HL-60/S4 treated with phorbol 12-myristate 13-acetate at 8.2 ng/mL for 4 days and 3 days (cell line): ENCODE measurements around the gene CD247.

Experiments
- in situ Hi-C: fragments of 300-500 bp; cut with MboI; formaldehyde crosslinking; loops from 2 replicates; pipeline ENCODE4 v1.15.0; 2022; ENCODE audit warnings: low sequenced_read_pairs

The CD247 gene

DNA sequence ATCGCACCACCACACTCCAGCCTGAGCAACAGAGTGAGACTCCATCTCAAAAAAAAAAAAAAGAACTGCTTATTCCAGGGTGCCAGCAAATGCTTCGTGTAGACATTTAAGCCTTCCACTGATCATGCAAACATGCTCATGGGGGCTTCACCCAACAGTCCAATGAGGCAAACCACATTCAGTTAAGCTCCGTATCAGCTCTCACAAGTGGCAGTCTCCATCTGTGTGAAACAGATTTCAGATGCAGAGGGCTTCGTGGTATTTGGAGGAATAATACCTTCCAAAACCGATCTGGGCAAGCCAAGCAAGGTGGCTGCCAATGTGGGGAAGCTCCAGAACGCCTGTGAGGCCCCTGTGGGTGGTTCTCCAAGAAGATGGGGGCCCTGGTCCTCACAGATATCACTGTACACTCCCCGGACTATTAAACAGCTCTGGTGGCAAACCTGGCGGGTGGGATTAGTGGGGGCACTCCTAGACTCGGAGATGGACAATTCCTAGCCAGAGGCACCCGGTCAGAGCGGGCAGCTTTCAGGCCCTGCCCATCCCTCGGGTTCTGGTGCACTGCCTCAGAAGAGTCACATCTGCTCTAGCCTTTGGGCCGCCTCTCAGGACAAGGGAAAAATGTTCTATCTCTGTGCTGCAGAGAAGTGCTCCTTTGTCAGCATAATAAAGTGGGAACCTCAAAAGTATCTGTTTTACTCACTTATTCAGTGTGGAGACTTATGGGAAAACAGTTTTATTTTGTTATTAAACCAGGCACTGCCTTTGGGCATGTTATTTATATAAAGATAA, 25.1 kb upstream of the CD247 start:
- in situ Hi-C loops: loop anchor here (25.0 kb wide), 2 partner anchors 281 to 481 kb away; no protein-coding TSS in a partner anchor

DNA sequence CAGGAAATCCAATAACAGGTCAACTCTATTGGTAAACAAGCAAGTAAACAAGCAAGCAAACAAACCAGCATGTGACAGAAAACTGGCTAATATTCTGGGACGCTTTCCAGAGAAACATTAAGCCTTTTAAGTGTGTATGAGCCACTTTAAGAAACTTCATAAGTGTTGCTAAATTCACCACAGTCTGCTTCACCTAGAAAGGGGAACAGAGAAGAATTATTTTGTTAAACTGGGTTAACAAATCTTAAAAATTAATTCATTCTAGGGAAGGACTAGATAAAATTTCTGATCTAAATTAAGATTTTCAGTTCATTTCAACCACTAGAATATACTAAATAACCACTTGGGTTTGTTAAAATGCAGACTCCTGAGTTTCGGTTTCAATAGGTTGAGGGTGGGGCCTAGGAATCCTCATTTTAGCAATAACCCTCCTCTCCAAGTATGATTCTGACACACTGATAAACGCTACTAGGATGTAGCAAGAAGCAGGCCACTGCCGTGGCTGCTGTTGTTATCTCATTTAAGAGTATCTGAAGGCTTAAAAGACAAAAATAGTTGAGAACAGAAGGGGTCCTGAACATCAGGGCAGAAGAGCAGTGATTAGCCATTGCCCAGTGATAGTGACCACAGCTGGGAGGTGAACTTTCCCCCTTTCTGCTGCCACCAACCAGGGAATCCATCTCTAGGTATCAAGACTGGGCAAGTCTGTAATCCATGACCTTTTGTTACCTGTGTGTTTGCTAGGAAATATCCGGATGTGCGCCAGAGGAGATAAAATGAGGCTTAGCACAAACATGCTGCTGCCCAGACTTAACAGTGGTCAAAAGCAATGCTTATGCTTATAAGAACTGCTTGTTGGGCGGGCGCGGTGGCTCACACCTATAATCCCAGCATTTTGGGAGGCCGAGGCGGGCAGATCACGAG, 24.0 kb upstream of the CD247 start:
- in situ Hi-C loops: loop anchor here (25.0 kb wide), 2 partner anchors 280 to 480 kb away; no protein-coding TSS in a partner anchor

GRCh38 chr1:167541610-167542009, 23.3 kb upstream of the CD247 start:
- in situ Hi-C loops: loop anchor here (25.0 kb wide), 2 partner anchors 279 to 479 kb away; no protein-coding TSS in a partner anchor

DNA sequence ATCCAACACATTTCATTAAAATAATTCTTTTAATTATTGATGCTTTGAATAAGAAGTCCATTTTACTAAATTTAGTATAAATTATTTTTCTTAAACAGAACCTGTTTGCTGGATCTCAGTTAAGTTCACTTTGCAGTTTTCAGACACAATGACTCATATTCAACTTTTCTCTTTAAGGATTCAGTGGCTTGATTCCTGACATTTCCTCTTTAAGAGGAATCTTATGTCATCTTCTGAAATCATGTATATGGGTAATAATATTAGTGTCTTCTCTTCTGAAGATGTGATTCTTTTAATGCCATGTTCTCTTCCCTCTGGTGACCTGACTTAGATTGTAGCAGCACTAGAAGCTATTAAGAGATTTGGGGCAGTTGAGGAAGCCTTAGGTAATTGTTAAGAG, 22.7 kb upstream of the CD247 start:
- in situ Hi-C loops: loop anchor here (25.0 kb wide), 2 partner anchors 279 to 479 kb away; no protein-coding TSS in a partner anchor

- in situ Hi-C loops: loop anchor here (25.0 kb wide), 2 partner anchors 276 to 476 kb away; no protein-coding TSS in a partner anchor
These were observed 20.3 kb upstream of the CD247 start for GRCh38 chr1:167538657-167539056.

GRCh38 chr1:167533851-167534300, 15.5 kb upstream of the CD247 start:
- in situ Hi-C loops: loop anchor here (25.0 kb wide), 2 partner anchors 272 to 472 kb away; no protein-coding TSS in a partner anchor

DNA sequence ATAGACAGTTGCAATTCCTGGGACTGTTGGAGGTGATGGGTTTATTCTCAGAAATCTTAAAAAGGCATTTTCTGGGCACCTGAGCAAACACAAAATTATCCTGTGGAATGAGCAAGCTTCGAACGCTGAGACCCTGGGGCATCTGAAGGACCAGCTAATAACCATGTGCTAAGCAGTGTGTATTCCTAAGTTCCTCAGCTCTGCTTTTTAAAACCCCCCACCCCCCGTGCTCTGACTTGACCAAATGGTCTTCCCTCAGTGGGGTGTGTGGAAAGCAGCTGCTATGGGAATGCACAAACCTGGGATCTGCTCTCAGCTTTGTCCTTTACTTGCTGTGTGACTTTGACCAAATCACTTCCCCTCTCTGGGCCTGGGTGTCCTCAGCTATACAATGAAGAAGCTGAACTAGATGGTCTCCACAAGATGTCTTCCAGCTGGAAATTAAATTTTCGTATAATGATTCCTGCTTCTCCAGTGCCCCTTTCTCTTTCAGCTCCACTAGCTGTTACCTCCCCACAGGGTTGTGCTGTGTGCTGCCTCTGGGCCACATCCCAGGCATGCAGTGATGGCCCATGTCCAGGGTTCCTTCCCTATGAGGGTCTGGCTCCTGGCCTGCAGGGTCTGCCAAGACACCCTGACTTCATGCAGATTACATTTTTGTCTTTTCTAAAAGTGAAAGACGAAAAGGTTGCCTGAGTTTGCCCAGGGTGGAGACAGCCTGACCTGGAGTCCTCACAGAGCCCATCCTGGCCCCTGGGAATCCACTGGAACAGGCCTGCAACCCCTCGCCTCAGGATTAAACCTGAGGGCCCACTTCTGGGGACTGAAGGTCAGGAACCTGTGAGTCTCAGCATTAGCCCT, 14.9 kb upstream of the CD247 start:
- in situ Hi-C loops: loop anchor here (25.0 kb wide), 2 partner anchors 271 to 471 kb away; no protein-coding TSS in a partner anchor

- in situ Hi-C loops: loop anchor here (25.0 kb wide), 2 partner anchors 270 to 470 kb away; no protein-coding TSS in a partner anchor
These were observed 14.0 kb upstream of the CD247 start for GRCh38 chr1:167532375-167532774.

GRCh38 chr1:167529829-167530474, 11.6 kb upstream of the CD247 start:
- in situ Hi-C loops: loop anchor here (25.0 kb wide), 2 partner anchors 268 to 468 kb away; no protein-coding TSS in a partner anchor

DNA sequence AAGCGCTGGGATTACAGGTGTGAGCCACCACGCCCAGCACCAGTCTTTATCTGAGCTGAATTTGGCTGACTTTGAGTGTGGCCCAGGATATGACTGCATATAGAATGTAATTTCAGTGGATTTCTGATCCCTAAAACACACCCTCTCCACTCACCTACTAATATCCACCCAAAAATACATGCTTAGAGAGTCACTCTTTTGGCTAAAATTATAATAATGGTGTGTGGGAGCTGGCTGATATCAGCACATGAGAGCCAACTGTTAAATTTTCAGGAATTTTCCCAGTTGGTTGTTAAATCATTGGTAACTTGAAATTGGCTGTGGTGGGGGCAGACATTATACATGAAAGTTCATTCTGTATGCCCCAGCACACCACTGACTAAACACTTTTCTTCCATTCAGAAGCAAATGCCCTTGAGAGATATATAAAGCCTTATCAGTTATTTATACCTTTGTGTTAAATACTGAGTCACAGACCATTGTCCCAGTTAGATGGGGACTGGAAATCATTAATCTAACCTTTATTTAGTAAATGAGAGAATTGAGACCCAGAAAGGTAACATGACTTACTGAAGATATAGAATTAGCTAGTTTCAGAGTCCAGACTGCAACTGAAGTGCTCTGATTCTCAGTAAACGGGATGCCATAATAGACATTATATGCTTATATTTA, 9.9 kb upstream of the CD247 start:
- in situ Hi-C loops: loop anchor here (25.0 kb wide), 2 partner anchors 266 to 466 kb away; no protein-coding TSS in a partner anchor

GRCh38 chr1:167526667-167527383, 8.5 kb upstream of the CD247 start:
- in situ Hi-C loops: loop anchor here (25.0 kb wide), 2 partner anchors 265 to 465 kb away; no protein-coding TSS in a partner anchor

DNA sequence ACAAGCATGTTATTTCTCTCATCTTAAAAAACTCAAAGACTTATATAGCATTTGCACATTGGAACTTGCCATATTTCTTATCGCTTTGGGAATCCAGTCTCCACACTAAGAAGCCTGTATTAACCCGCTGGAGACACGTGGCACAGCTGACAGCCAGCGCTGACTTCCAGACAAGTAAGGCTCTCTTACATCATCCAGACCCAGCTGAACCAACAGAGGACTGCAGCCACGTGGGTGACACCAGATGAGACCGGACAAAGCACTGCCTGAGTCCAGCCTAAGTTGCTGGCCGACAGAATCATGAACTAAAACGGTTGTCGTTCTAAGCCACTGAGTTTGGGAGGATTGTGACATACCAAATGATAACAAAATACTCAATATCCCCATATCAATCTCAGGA, 6.3 kb upstream of the CD247 start:
- in situ Hi-C loops: loop anchor here (25.0 kb wide), 2 partner anchors 262 to 462 kb away; no protein-coding TSS in a partner anchor

DNA sequence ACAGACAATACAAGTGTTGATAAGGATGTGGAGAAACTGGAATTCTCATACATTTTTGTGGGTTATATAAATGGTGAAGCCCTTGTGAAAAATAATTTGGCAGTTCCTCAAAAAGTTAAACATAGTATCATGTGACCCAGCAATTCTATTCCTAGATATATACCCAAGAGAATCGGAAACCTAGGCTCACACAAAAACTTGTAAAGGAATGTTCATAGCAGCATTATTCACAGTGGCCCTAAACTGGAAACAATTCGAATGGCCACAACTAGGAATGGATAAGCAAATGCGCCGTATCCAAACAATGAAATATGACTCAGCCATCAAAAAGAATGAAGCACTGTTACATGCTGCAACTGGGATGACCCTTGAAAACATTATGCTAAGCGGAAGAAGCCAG, 3.9 kb upstream of the CD247 start:
- in situ Hi-C loops: no loop called here

DNA sequence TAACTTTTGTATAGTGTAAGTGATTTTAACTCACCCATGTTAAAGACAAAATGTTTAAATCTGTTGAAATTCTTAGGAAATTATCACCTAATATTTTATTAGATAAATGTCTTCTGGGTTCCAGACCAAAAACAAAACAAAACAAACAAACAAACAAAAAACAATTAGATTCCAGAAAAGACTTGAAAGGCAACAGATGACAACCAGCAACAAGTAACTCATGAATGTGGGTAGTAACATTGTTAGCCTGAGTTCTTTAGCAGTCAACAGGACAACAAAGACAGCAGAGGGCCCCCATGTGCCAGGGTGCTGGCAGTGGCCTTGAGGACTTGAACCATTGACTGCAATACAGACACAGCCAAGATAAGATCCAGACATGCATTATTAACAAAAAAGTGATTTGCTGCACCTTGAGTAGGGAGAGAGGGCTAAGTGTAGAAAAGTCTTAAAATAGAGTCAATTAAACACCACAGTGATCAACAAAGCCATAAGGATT, 2.4 kb upstream of the CD247 start:
- in situ Hi-C loops: no loop called here

DNA sequence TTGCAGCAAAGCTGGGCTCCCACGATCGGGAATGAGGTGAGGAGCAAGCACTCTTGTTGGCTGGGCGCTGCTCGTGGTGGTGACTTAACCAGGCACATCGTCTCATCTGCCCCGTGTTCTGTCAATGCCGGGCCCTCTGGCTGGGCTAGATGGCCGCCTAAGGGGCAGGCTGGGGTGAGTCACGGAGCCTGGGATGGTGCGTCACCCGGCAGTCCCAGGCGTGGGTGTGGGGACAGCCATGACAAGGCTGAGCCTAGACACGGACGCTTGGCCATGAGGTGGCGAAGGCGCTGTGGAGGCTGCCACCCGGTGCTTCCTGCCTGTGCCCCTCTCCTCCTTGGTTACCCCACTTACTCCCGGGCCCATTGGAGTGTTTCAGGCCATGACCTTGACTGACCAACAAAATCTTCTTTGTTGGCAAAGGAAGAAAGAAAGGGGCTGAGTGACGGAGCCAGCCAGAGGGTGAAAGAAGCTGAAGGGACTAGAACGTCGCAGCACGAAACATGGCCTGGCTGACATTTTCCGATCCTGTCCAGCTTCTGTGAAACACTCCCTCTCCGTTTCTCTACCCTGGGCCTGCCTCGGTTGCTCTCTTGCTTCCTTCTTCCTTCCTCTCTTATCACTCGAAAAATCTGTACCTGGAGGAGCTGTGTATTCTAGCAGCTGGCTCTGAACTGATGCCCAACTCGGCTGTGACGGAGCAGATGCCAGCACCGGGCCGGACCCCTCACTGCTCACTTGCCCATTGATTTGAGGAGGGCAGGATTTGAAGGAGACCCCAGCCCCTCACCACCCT, 596 bp downstream of the CD247 start:
- in situ Hi-C loops: no loop called here

DNA sequence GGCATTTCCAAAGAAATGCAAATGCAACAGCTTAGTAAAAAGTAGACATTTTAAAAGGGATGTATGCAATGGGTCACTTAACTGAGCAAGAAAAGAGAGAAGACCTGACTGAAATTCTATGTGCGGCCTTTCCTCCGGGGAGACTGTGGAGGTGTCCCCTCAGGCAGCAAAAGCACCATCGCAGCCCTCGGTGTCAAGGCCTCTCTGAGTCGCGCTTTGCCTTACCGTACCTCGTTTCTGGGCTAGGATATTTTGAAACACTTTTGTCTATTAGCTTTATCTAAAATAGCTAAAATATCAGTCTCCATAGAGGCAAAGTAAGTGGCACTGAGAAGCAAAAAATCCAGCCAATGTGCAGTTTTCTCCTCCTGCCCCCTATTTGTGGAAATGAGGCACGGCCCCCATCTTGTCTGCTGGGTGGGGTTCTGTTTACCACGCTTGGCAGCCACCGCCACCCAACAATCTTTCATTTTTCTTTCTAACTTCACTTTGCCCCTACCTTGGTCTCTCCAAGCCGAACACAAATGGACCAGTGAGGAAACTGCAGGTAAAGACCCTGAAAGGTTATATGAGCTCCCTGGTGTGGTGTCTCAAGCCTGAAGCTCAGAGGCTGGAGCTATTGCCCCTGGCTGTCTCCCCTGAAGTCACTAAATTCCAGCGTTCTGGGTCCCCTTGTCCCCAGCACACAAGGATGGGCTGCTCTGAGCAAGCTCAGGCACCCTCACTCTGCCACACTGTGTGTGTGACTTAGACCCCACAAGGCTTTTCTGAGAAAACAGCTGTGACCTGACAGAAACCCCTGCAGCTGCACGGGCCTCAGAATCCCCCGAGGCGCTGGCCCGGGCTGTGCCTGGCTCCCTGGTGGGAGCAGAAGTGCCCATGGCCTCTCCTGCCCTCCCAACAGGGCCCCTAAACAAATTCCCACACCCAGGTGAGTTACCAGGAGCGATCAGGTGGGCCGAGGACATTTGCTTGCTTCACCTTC, 1.6 kb downstream of the CD247 start:
- in situ Hi-C loops: no loop called here
